ENCODE results near the gene CDK14.
"Not testable (repeated sequence)": the region's sequence is repeated elsewhere in the genome, so short reads cannot be mapped to it uniquely, and the experiment has no call there.

DNA sequence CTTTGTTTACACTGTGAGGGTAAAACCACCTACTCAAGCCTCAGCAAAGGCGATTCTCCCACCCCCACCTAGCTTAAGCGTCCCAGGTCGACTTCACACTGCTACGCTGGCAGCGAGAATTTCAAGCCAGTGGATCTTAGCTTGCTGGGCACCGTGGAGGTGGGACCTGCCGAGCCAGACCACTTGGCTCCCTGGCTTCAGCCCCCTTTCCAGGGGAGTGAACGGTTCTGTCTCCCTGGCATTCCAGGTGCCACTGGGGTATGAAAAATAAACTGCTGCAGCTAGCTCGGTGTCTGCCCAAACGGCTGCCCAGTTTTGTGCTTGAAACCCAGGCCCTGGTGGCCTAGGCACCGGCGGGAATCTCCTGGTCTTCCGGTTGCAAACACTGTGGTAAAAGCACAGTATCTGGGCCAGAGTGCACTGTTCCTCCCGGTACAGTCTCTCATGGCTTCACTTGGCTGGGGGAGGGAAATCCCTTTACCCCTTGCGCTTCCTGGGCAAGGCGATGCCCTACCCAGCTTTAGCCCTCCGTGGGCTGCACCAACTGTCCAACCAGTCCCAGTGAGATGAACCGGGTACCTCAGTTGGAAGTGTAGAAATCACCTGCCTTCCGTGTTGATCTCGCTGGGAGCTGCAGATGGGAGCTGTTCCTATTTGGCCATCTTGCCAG is 139.6 kb downstream of the CDK14 start:
- TF ChIP-seq, protein P1, sequence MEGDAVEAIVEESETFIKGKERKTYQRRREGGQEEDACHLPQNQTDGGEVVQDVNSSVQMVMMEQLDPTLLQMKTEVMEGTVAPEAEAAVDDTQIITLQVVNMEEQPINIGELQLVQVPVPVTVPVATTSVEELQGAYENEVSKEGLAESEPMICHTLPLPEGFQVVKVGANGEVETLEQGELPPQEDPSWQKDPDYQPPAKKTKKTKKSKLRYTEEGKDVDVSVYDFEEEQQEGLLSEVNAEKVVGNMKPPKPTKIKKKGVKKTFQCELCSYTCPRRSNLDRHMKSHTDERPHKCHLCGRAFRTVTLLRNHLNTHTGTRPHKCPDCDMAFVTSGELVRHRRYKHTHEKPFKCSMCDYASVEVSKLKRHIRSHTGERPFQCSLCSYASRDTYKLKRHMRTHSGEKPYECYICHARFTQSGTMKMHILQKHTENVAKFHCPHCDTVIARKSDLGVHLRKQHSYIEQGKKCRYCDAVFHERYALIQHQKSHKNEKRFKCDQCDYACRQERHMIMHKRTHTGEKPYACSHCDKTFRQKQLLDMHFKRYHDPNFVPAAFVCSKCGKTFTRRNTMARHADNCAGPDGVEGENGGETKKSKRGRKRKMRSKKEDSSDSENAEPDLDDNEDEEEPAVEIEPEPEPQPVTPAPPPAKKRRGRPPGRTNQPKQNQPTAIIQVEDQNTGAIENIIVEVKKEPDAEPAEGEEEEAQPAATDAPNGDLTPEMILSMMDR (IDR thresholded peaks at IDR 0.05), result not testable (repeated sequence)
- not testable (repeated sequence) for TF ChIP-seq POLR2A (IDR thresholded peaks at IDR 0.05)

Data from heart left ventricle (tissue), 13 donors.